Anterior cingulate cortex (tissue), 58 donors: ENCODE measurements around the gene VPREB3.

Source experiments
- DNase-seq, 58 donors: peaks; one replicate each; lab custom pipeline; 2025; lab: John Stamatoyannopoulos, UW

The VPREB3 gene

GRCh38 chr22:23783265-23784150 is 29.3 kb upstream of the VPREB3 start:
- DNase-seq, result no peak

- no peak for DNase-seq
These were observed 28.5 kb upstream of the VPREB3 start for GRCh38 chr22:23782703-23783102.

GRCh38 chr22:23782252-23782651 is 28.0 kb upstream of the VPREB3 start:
- no peak for DNase-seq

- peak in 7 of 58 donors; percentile 31 to 63 (median 49) for DNase-seq
These were observed 27.4 kb upstream of the VPREB3 start for GRCh38 chr22:23781511-23782183.

- DNase-seq, result peak in 53 of 58 donors; percentile 16 to 91 (median 72)
These were observed 26.8 kb upstream of the VPREB3 start for GRCh38 chr22:23781065-23781464.

GRCh38 chr22:23780146-23780748 is 26.0 kb upstream of the VPREB3 start:
- no peak for DNase-seq

GRCh38 chr22:23779731-23780130 is 25.5 kb upstream of the VPREB3 start:
- no peak for DNase-seq

- no peak for DNase-seq
These were observed 24.9 kb upstream of the VPREB3 start for GRCh38 chr22:23779083-23779482.

- no peak for DNase-seq
These were observed 24.3 kb upstream of the VPREB3 start for GRCh38 chr22:23778577-23778900.

- DNase-seq, result no peak
These were observed 23.8 kb upstream of the VPREB3 start for GRCh38 chr22:23777776-23778576.

GRCh38 chr22:23775779-23776375 is 21.7 kb upstream of the VPREB3 start:
- no peak for DNase-seq

- DNase-seq, result no peak
These were observed 20.8 kb upstream of the VPREB3 start for GRCh38 chr22:23774922-23775436.

GRCh38 chr22:23774114-23774921 is 20.1 kb upstream of the VPREB3 start:
- no peak for DNase-seq

GRCh38 chr22:23773483-23774113 is 19.4 kb upstream of the VPREB3 start:
- no peak for DNase-seq

- peak in 2 of 58 donors; percentile 7 to 15 for DNase-seq
These were observed 18.6 kb upstream of the VPREB3 start, which contains the start of gene MMP11 for GRCh38 chr22:23772649-23773473. TSS of gene MMP11 (plus strand) at chr22:23772849. CDS start at chr22:23772871, 22 bp downstream.

GRCh38 chr22:23772315-23772648 is 18.1 kb upstream of the VPREB3 start:
- DNase-seq, result no peak

GRCh38 chr22:23769321-23769965 is 15.2 kb upstream of the VPREB3 start:
- DNase-seq, result no peak
